IMR-90 (cell line): Measurements from ENCODE around the gene NLRC3. TPM values are rescaled to one million over a fixed set of nuclear protein-coding genes. Genes with fewer than 3 reads are reported as not detected.

Experiments used
- polyA plus RNA-seq, 3 experiments: library from polyadenylated mRNA; depleted of rRNA; stranded (reverse); fragments of >200 nt; gene quantifications; 2 replicates each; pipeline ENCODE4 v1.2.3, GENCODE V29; 2012; ENCODE audit warnings: low replicate concordance in 1 of 3
- total RNA-seq: library from RNA; depleted of rRNA; stranded (reverse); fragments of >200 nt; gene quantifications from 2 replicates; pipeline ENCODE4 v1.2.3, GENCODE V29; 2012; rRNA removed

NLRC3 gene
- total and polyA plus RNA-seq, 2 of the 4 experiments (the other 2 are of a cell fraction), result not detected

Other genes starting within 250 kb of the NLRC3 start
- under 0.01 TPM in 1 of 2 replicates, not detected in the other for gene OR2C1, start 221.5 kb downstream of the NLRC3 start, total RNA-seq
- 0.05 TPM in 1 of 2 replicates, not detected in the other for gene OR2C1, start 221.5 kb downstream of the NLRC3 start, polyA plus RNA-seq (2012; rRNA removed)
- gene ZSCAN32, start 176.4 kb downstream of the NLRC3 start, total RNA-seq, result 10.0 and 16.5 TPM in 2 replicates
- 10.3 and 13.0 TPM in 2 replicates for gene ZSCAN32, start 176.4 kb downstream of the NLRC3 start, polyA plus RNA-seq (2012; rRNA removed)
- gene ZNF174, start 176.2 kb downstream of the NLRC3 start, total RNA-seq, result 5.3 and 7.2 TPM in 2 replicates
- 9.4 and 10.6 TPM in 2 replicates for gene ZNF174, start 176.2 kb downstream of the NLRC3 start, polyA plus RNA-seq (2012; rRNA removed)
- 3.0 and 3.1 TPM in 2 replicates for gene ZNF597, start 133.9 kb downstream of the NLRC3 start, total RNA-seq
- gene ZNF597, start 133.9 kb downstream of the NLRC3 start, polyA plus RNA-seq (2012; rRNA removed), result 0.79 and 0.91 TPM in 2 replicates
- gene NAA60, start 133.7 kb downstream of the NLRC3 start, total RNA-seq, result 5.6 and 7.5 TPM in 2 replicates
- gene NAA60, start 133.7 kb downstream of the NLRC3 start, polyA plus RNA-seq (2012; rRNA removed), result 15.2 and 18.0 TPM in 2 replicates
- gene C16orf90, start 81.9 kb downstream of the NLRC3 start, total RNA-seq, result not detected in 2 replicates
- gene C16orf90, start 81.9 kb downstream of the NLRC3 start, polyA plus RNA-seq (2012; rRNA removed), result not detected in 2 replicates
- gene CLUAP1, start 76.4 kb downstream of the NLRC3 start, total RNA-seq, result 6.8 and 13.3 TPM in 2 replicates
- 10.7 and 14.4 TPM in 2 replicates for gene CLUAP1, start 76.4 kb downstream of the NLRC3 start, polyA plus RNA-seq (2012; rRNA removed)
- gene SLX4, start 34.2 kb upstream of the NLRC3 start, total RNA-seq, result 1.3 and 1.7 TPM in 2 replicates
- gene SLX4, start 34.2 kb upstream of the NLRC3 start, polyA plus RNA-seq (2012; rRNA removed), result 2.8 and 3.1 TPM in 2 replicates
- 5.4 and 6.1 TPM in 2 replicates for gene DNASE1, start 77.3 kb upstream of the NLRC3 start, total RNA-seq
- 12.9 and 15.9 TPM in 2 replicates for gene DNASE1, start 77.3 kb upstream of the NLRC3 start, polyA plus RNA-seq (2012; rRNA removed)
- gene TRAP1, start 140.1 kb upstream of the NLRC3 start, total RNA-seq, result 137 and 145 TPM in 2 replicates
- gene TRAP1, start 140.1 kb upstream of the NLRC3 start, polyA plus RNA-seq (2012; rRNA removed), result 139 and 172 TPM in 2 replicates